Epithelial cell of proximal tubule (primary cell): ENCODE data around the gene SLC2A4RG. TPM values are rescaled to one million over a fixed set of nuclear protein-coding genes. Genes with fewer than 3 reads are reported as not detected.
"Not testable (repeated sequence)": the region's sequence is repeated elsewhere in the genome, so short reads cannot be mapped to it uniquely, and the experiment has no call there.

Experiments
- DNase-seq: peaks from one replicate; pipeline ENCODE4 v3.0.0-alpha.2; 2011; ENCODE audit warnings: low read depth
- H3K4me3 ChIP-seq: 2 replicates; pipeline ENCODE4 v1.5.1; 2011; ENCODE audit warnings: low read depth, mild to moderate bottlenecking, low read length
- CTCF ChIP-seq: conservative IDR thresholded peaks from 2 replicates; pipeline ENCODE4 v1.5.1; 2012; ENCODE audit warnings: low read depth, mild to moderate bottlenecking, low read length
- total RNA-seq: library from RNA; depleted of rRNA; stranded (reverse); fragments of >200 nt; gene quantifications from 2 replicates; pipeline ENCODE4 v1.2.3, GENCODE V29; 2015

The SLC2A4RG gene
- total RNA-seq, 1 donor from 2014 or later = 91.5 TPM

- H3K4me3 ChIP-seq = peak overlapping the region; percentile 90
- DNase-seq = no peak
- no peak for TF ChIP-seq CTCF
Observed at GRCh38 chr20:63708301-63709148, 31.1 kb upstream of the SLC2A4RG start.

DNA sequence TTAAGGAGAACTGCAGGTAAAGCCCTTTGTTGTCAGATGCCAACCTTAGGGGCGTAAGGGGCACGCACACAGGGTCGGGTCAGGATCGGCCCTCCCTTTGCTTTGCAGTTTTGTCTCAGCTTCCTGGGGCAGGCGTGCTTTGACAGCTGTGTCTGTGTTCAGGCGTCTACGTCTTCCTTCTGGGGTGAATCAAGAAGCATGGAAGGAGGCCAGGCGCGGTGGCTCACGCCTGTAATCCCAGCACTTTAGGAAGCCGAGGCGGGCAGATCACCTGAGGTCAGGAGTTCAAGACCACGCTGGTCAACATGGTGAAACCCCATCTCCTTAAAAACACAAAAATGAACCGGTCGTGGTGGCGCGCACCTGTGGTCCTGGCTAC is 30.4 kb upstream of the SLC2A4RG start:
- no peak for TF ChIP-seq CTCF
- DNase-seq = no peak
- peak overlapping the region; percentile 90 for H3K4me3 ChIP-seq

- no peak overlapping the region for H3K4me3 ChIP-seq
- no peak for TF ChIP-seq CTCF
- no peak for DNase-seq
Observed at GRCh38 chr20:63711085-63711645, 28.4 kb upstream of the SLC2A4RG start.

GRCh38 chr20:63712191-63712590 is 27.4 kb upstream of the SLC2A4RG start:
- no peak for DNase-seq
- no peak overlapping the region for H3K4me3 ChIP-seq
- no peak for TF ChIP-seq CTCF

DNA sequence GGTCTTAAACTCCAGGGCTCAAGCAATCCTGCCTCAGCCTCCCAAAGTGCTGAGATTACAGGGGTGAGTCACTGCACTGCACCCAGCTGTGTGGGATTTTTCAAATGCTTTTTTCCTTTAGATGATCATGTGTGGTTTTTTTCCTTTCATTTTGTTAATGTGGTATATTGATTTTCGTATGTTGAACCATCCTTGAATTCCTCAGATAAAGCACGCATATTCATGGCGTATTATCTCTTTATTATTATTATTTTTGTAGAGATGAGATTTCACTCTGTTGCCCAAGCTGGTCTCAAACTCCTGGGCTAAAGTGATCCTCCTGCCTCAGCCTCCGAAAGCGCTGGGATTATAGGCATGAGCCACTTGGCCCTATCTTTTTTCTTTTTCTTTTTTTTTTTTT is 24.7 kb upstream of the SLC2A4RG start:
- no peak for TF ChIP-seq CTCF
- H3K4me3 ChIP-seq = no peak overlapping the region
- DNase-seq = no peak

- no peak for DNase-seq
- no peak overlapping the region for H3K4me3 ChIP-seq
- no peak for TF ChIP-seq CTCF
Observed at GRCh38 chr20:63718996-63719395, 20.6 kb upstream of the SLC2A4RG start.

DNA sequence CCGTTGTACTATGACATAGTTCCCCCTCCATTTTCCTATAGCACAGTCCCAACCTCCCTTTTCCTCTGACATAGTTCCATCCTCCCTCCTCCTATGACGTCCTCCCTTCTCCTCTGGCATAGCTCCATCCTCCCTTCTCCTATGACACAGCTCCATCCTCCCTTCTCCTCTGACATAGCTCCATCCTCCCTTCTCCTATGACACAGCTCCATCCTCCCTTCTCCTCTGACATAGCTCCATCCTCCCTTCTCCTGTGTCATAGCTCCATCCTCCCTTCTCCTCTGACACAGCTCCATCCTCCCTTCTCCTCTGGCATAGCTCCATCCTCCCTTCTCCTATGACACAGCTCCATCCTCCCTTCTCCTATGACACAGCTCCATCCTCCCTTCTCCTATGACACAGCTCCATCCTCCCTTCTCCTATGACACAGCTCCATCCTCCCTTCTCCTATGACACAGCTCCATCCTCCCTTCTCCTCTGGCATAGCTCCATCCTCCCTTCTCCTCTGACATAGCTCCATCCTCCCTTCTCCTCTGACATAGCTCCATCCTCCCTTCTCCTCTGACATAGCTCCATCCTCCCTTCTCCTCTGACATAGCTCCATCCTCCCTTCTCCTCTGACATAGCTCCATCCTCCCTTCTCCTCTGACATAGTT is 16.5 kb upstream of the SLC2A4RG start:
- DNase-seq, H3K4me3 ChIP-seq: not testable (repeated sequence)

DNA sequence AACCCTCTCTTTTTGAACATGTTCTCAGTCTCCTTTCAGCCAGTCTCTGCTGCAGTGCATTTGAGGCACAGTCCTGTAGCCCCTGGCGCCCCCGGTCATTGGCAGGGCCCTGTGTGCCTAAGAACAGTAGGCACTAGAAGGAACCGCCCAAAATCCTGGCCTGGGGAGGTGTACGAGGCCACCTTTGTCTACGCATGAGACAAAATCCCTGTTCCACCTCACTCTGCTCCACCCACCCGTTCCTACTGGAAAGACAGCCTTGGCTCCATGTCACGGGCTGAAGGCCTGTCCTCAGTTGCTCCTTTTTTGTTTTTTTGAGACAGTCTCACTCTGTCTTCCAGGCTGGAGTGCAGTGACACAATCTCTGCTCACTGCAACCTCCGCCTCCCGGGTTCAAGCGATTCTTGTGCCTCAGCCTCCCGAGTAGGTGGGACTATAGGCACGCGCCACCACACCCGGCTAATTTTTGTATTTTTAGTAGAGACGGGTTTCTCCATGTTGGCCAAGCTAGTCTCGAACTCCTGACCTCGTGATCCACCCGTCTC is 9.3 kb upstream of the SLC2A4RG start:
- DNase-seq, H3K4me3 ChIP-seq: not testable (repeated sequence)
